Heart left ventricle (tissue), 16 donors: ENCODE data around the gene KAT8. TPM values are rescaled to one million over a fixed set of nuclear protein-coding genes. Genes with fewer than 3 reads are reported as not detected.

Experiments
- ATAC-seq, 4 donors: fragments of 200-7000 bp; cut with Tn5 transposase; one replicate each; pipeline ENCODE4 v1.9.1; 2020 to 2022; ENCODE audit warnings: moderate library complexity in 4 of 4, mild to moderate bottlenecking in 3 of 4, moderate number of reproducible peaks in 1 of 4
- DNase-seq, 5 donors: peaks; one replicate each; pipeline ENCODE4 v3.0.0-alpha.2; 2020
- H3K27ac ChIP-seq, 12 donors: fragments of 200-600 bp; sonication (generic) in 4 of 12; one replicate each; pipeline versions ENCODE4 v1.5.0 to v1.8.0; 2016 to 2022; ENCODE audit warnings: mild to moderate bottlenecking in 2 of 12
- H3K27me3 ChIP-seq, 9 donors: fragments of 200-600 bp; sonication (generic) in 2 of 9; one replicate each; pipeline versions ENCODE4 v1.5.1 to v1.8.0; 2016 to 2022; ENCODE audit warnings: mild to moderate bottlenecking in 3 of 9
- H3K36me3 ChIP-seq, 9 donors: fragments of 200-600 bp; sonication (generic) in 2 of 9; one replicate each; pipeline versions ENCODE4 v1.5.0 to v1.8.0; 2018 to 2022; ENCODE audit warnings: mild to moderate bottlenecking in 2 of 9
- H3K4me1 ChIP-seq, 12 donors: fragments of 200-600 bp; sonication (generic) in 4 of 12; one replicate each; pipeline versions ENCODE4 v1.5.0 to v1.8.0; 2016 to 2022; ENCODE audit warnings: mild to moderate bottlenecking in 3 of 12
- H3K4me3 ChIP-seq, 12 donors: fragments of 200-600 bp; sonication (generic) in 4 of 12; one replicate each; pipeline versions ENCODE4 v1.5.0 to v1.8.0; 2017 to 2022; ENCODE audit warnings: mild to moderate bottlenecking in 9 of 12, moderate library complexity in 4 of 12
- H3K9me3 ChIP-seq, 12 donors: fragments of 200-600 bp; sonication (generic) in 4 of 12; one replicate each; pipeline versions ENCODE4 v1.5.0 to v1.8.0; 2016 to 2022; ENCODE audit warnings: mild to moderate bottlenecking in 1 of 12
- CTCF ChIP-seq, 12 donors: fragments of 200-600 bp; sonication (generic) in 4 of 12; IDR thresholded peaks; one replicate each; pipeline versions ENCODE4 v1.5.0 to v1.8.0; 2018 to 2022; ENCODE audit warnings: antibody characterized with exemption in 12 of 12, mild to moderate bottlenecking in 5 of 12
- POLR2A ChIP-seq, 2 donors: fragments of 450-650 bp; IDR thresholded peaks; one replicate each; pipeline ENCODE4 v1.6.1; 2017; ENCODE audit warnings: antibody characterized with exemption in 2 of 2, mild to moderate bottlenecking in 2 of 2, moderate library complexity in 2 of 2
- WGBS, 4 donors: extraction: QIAGEN DNeasy Blood & Tissue Kit in 2 of 4; methylation state at CpG; one replicate each; pipeline versions ENCODE4 v1.1.5 to v1.1.7; 2013 to 2018; 5-methylcytosine and 5-hydroxymethylcytosine counted together
- intact Hi-C, 10 donors: fragments of 100-400 bp; cut with DNase I; formaldehyde crosslinking; loops; one replicate each; pipeline versions ENCODE4 v1.11.1 to v1.14.2; 2022
- polyA plus RNA-seq, 2 donors: library from polyadenylated mRNA; stranded (reverse); fragments of 200-250 nt; gene quantifications; one replicate each; pipeline ENCODE4 v1.2.3, GENCODE V29; 2013
- total RNA-seq, 9 donors: library from RNA; depleted of rRNA in 2 of 9; stranded (reverse); fragments of >200 nt in 2 of 9; fragmentation: NEBNext Ultra II Directional in 3 of 9; extraction: Animal tissue kit (Norgen Biotek cat#: 25700) in 3 of 9; gene quantifications; one replicate each; pipeline versions ENCODE4 v1.1.0 to v1.2.4, GENCODE V29; 2016 to 2023
- donor health status: ischemic (EF 13 %, LVEDD 7.1; RV severe dilation, severe dysfunction).
- donor health status: healthy with polysubstance abuse.
- donor health status: DM: no; HTN: yes; CAD: no.
- donor health status: DM: no; HTN: no; CAD: no.
- donor health status: ischemic (EF 25% LVEDD 6.9; RV normal size, moderate dysfunction).
- donor health status: ischemic (EF 25% LVEDD 5.7; RV mildly dilated, moderate dysfunction).
- donor health status: healthy.
- donor health status: DM: yes; HTN: yes; CAD: no.
- donor health status: ischemic (EF 35%, LVEDD 5.7; RV mildly dilated, moderate dysfunction).
- donor health status: nonischemic (EF 11% LVEDD 7.7; RV severe dilation, severe dysfunction).
- donor health status: DM: yes; HTN: yes; CAD: no.
- donor health status: PGD.
- donor health status: ischemic (EF 29% LVEDD 5.4; RV normal size, mild dysfunction).
- donor health status: nonischemic (EF 23%, LVEDD 6.1; RV moderate dilation, normal function).

Gene KAT8
- total and polyA plus RNA-seq, 11 donors, result 52.8 to 83.2 (median 64.7) TPM

- ATAC-seq, result peak in 2 of 4 donors; percentile 40 to 53
- DNase-seq, result no peak
- intact Hi-C loops, result loop anchor here in 5 of 10 donors (5.0 to 10.0 kb wide), 3 partner anchors 161 to 296 kb away; partner anchors contain the start of genes HSD3B7 (in 4 of the 5) and ZNF843 (in 1 of the 5)
- peaks cover 0 to 15% (median 7%) of the 10 kb centered on the region in 9 donors for H3K27me3 ChIP-seq
- H3K27ac ChIP-seq, result no peak overlapping the region
- 12 to 18% (median 16%) methylated on average over 18 to 40 of the region's 40 CpGs for WGBS, 4 donors
- H3K9me3 ChIP-seq, result no peaks in the 10 kb centered on the region
- peak overlapping the region in 1 of 12 donors; percentile 20 for H3K4me3 ChIP-seq
- TF ChIP-seq POLR2A (IDR thresholded peaks at IDR 0.05) (no peak), CTCF (IDR thresholded peaks at IDR 0.05) (no peak)
- H3K4me1 ChIP-seq, result peaks cover 0 to 30% (median 0%) of the 10 kb centered on the region in 12 donors
- H3K36me3 ChIP-seq, result no peaks in the 10 kb centered on the region
Measured at GRCh38 chr16:31148281-31148728, 30.8 kb downstream of the KAT8 start.

- ATAC-seq (no peak), DNase-seq (no peak)
- TF ChIP-seq CTCF (IDR thresholded peaks at IDR 0.05) (no peak), POLR2A (IDR thresholded peaks at IDR 0.05) (no peak)
- Histone ChIP-seq H3K4me3 (peak overlapping the region in 1 of 12 donors; percentile 20), H3K9me3 (no peaks in the 10 kb centered on the region), H3K36me3 (no peaks in the 10 kb centered on the region), H3K4me1 (peaks cover 0 to 29% (median 0%) of the 10 kb centered on the region in 12 donors), H3K27ac (peak overlapping the region in 1 of 12 donors; percentile 63), H3K27me3 (peaks cover 0 to 15% (median 7%) of the 10 kb centered on the region in 9 donors)
- intact Hi-C loops, result loop anchor here in 5 of 10 donors (5.0 to 10.0 kb wide), 3 partner anchors 162 to 296 kb away; partner anchors contain the start of genes HSD3B7 (in 4 of the 5) and ZNF843 (in 1 of the 5)
- WGBS, 4 donors, result 71 to 76% (median 75%) methylated on average over 19 to 25 of the region's 25 CpGs
Measured at GRCh38 chr16:31148896-31149295, 31.4 kb downstream of the KAT8 start.

GRCh38 chr16:31149332-31149731 lies 31.9 kb downstream of the KAT8 start:
- DNase-seq (no peak), ATAC-seq (peak in 3 of 4 donors; percentile 35 to 56 (median 43))
- no peaks in the 10 kb centered on the region for H3K36me3 ChIP-seq
- H3K27ac ChIP-seq, result peak overlapping the region in 1 of 12 donors; percentile 71
- WGBS, 4 donors, result 60 to 69% (median 68%) methylated on average over 5 of the region's 5 CpGs
- peaks cover 0 to 29% (median 0%) of the 10 kb centered on the region in 12 donors for H3K4me1 ChIP-seq
- TF ChIP-seq CTCF (IDR thresholded peaks at IDR 0.05), result no peak
- TF ChIP-seq POLR2A (IDR thresholded peaks at IDR 0.05), result no peak
- intact Hi-C loops, result loop anchor here in 5 of 10 donors (5.0 to 10.0 kb wide), 3 partner anchors 162 to 295 kb away; partner anchors contain the start of genes HSD3B7 (in 4 of the 5) and ZNF843 (in 1 of the 5)
- H3K9me3 ChIP-seq, result no peaks in the 10 kb centered on the region
- H3K27me3 ChIP-seq, result peaks cover 0 to 15% (median 7%) of the 10 kb centered on the region in 9 donors
- peak overlapping the region in 1 of 12 donors; percentile 20 for H3K4me3 ChIP-seq
